Endothelial cell of umbilical vein (primary cell): Measurements from ENCODE around the gene CLC. TPM values are rescaled to one million over a fixed set of nuclear protein-coding genes. Genes with fewer than 3 reads are reported as not detected.

ENCODE experiments used
- BruUV-seq: library from RNA; stranded (reverse); fragments of 400-500 nt; replicated peaks from 2 replicates; lab custom pipeline; 2021; lab: Mats Ljungman, UMichigan
- CTCF ChIA-PET: fragments of 300-600, 350-600 bp; sonication (Branson Sonifier 250); formaldehyde crosslinking; loops from one replicate; lab custom pipeline; 2021; ENCODE audit warnings: antibody characterized with exemption, inconsistent platforms; lab: Charles Lee
- POLR2A ChIA-PET: fragments of 300-600, 350-600 bp; sonication (Branson Sonifier 250); formaldehyde crosslinking; loops from one replicate; lab custom pipeline; 2021; ENCODE audit warnings: antibody characterized with exemption, inconsistent platforms; lab: Charles Lee
- DNase-seq: peaks from one replicate; pipeline ENCODE4 v3.0.0-alpha.2; 2011; ENCODE audit warnings: low read depth, low spot score
- FAIRE-seq: peaks from 2 replicates; lab custom pipeline; 2011; peaks lifted over from hg19 to GRCh38; lab: Jason Lieb, UNC
- H2AFZ ChIP-seq: 2 replicates; pipeline ENCODE4 v1.6.0; 2012; ENCODE audit warnings: low read depth, low read length, control low read depth, inconsistent platforms
- H3K27ac ChIP-seq: 2 replicates; pipeline ENCODE4 v1.5.1; 2011; ENCODE audit warnings: low read depth, mild to moderate bottlenecking, control low read depth, low read length, moderate library complexity; ENCODE audit not compliant: insufficient read depth
- H3K27me3 ChIP-seq, 2 experiments: 2 replicates each; pipeline versions ENCODE4 v1.6.0 to v1.6.1; 2011; ENCODE audit warnings: low read length in 2 of 2, mixed read lengths in 1 of 2; ENCODE audit not compliant: control insufficient read depth in 2 of 2, insufficient read depth in 2 of 2
- H3K36me3 ChIP-seq, 2 experiments: 2 replicates in 1 of 2; 3 replicates in 1 of 2; pipeline ENCODE4 v1.5.1; 2011; ENCODE audit warnings: low read length in 2 of 2, mild to moderate bottlenecking in 1 of 2, moderate library complexity in 1 of 2; ENCODE audit not compliant: control insufficient read depth in 2 of 2, insufficient read depth in 2 of 2; ENCODE audit errors: extremely low read depth in 1 of 2
- H3K4me1 ChIP-seq: 3 replicates; pipeline ENCODE4 v1.5.1; 2011; ENCODE audit warnings: mild to moderate bottlenecking, low read length; ENCODE audit not compliant: control insufficient read depth, insufficient read depth; ENCODE audit errors: extremely low read depth
- H3K4me2 ChIP-seq: 2 replicates; pipeline ENCODE4 v1.6.1; 2011; ENCODE audit warnings: low read length, control low read depth, mixed read lengths; ENCODE audit not compliant: insufficient read depth
- H3K4me3 ChIP-seq, 3 experiments: fragments of 200-600 bp in 1 of 3; sonication (generic), shearing (Covaris generic) in 1 of 3; replicated peaks in 1 of 3; 2 replicates each; pipeline ENCODE4 v1.5.1; 2011 to 2016; ENCODE audit warnings: control low read depth in 3 of 3, low read length in 3 of 3, mild to moderate bottlenecking in 2 of 3, inconsistent platforms in 1 of 3, low read depth in 1 of 3, moderate library complexity in 1 of 3; ENCODE audit not compliant: insufficient read depth in 1 of 3
- H3K79me2 ChIP-seq: 2 replicates; pipeline ENCODE4 v1.6.0; 2012; ENCODE audit warnings: low read length, inconsistent platforms; ENCODE audit not compliant: control insufficient read depth, insufficient read depth
- H3K9ac ChIP-seq: replicated peaks from 2 replicates; pipeline ENCODE3; 2011; ENCODE audit warnings: low read length, control low read depth; ENCODE audit not compliant: insufficient read depth; ENCODE audit errors: extremely low read depth
- H3K9me1 ChIP-seq: replicated peaks from 3 replicates; pipeline ENCODE4 v1.6.0; 2011; ENCODE audit warnings: mild to moderate bottlenecking, low read length; ENCODE audit not compliant: control insufficient read depth, insufficient read depth; ENCODE audit errors: extremely low read depth
- H3K9me3 ChIP-seq: replicated peaks from 2 replicates; pipeline ENCODE4 v1.5.1; 2012; ENCODE audit warnings: low read length, inconsistent platforms; ENCODE audit not compliant: control insufficient read depth, insufficient read depth
- H4K20me1 ChIP-seq: replicated peaks from 2 replicates; pipeline ENCODE3; 2011; ENCODE audit warnings: mild to moderate bottlenecking, low read length; ENCODE audit not compliant: control insufficient read depth, insufficient read depth; ENCODE audit errors: extremely low read depth
- CTCF ChIP-seq, 2 donors: IDR thresholded peaks; 1 replicate in 1 of 2; 2 replicates in 1 of 2; pipeline ENCODE4 v1.5.1; 2011; ENCODE audit warnings: low read length in 2 of 2, mild to moderate bottlenecking in 2 of 2, moderate library complexity in 2 of 2, control low read depth in 1 of 2, inconsistent platforms in 1 of 2, low read depth in 1 of 2; ENCODE audit not compliant: insufficient read depth in 1 of 2; ENCODE audit errors: extremely low read depth in 1 of 2
- EZH2 ChIP-seq: IDR thresholded peaks from 2 replicates; pipeline ENCODE4 v1.6.1; 2012; ENCODE audit warnings: borderline replicate concordance, low read depth, mild to moderate bottlenecking, moderate library complexity, low read length, inconsistent platforms; ENCODE audit not compliant: severe bottlenecking
- FOS ChIP-seq: IDR thresholded peaks from 2 replicates; pipeline ENCODE4 v1.6.1; 2011; ENCODE audit warnings: mild to moderate bottlenecking, low read length, moderate library complexity, borderline replicate concordance; ENCODE audit not compliant: insufficient read depth
- GATA2 ChIP-seq: IDR thresholded peaks from 2 replicates; pipeline ENCODE4 v1.7.0; 2011; ENCODE audit warnings: low read depth, mild to moderate bottlenecking, moderate library complexity, mixed read lengths, low read length; ENCODE audit not compliant: insufficient read length, insufficient read depth
- JUN ChIP-seq: IDR thresholded peaks from 2 replicates; pipeline ENCODE4 v1.6.1; 2011; ENCODE audit warnings: borderline replicate concordance, low read depth; ENCODE audit not compliant: insufficient read length, insufficient read depth
- MAX ChIP-seq: IDR thresholded peaks from 2 replicates; pipeline ENCODE4 v1.6.1; 2011; ENCODE audit not compliant: insufficient read depth, insufficient read length
- MYC ChIP-seq: IDR thresholded peaks from one replicate; pipeline ENCODE4 v1.6.1; 2011; ENCODE audit warnings: mild to moderate bottlenecking, low read depth, low read length
- POLR2A ChIP-seq: IDR thresholded peaks from 2 replicates; pipeline ENCODE4 v1.6.1; 2012; ENCODE audit warnings: low read depth, mild to moderate bottlenecking, control low read depth, low read length
- POLR2AphosphoS5 ChIP-seq: IDR thresholded peaks from 2 replicates; pipeline ENCODE4 v1.6.1; 2012; ENCODE audit warnings: low read depth, mild to moderate bottlenecking, control low read depth, low read length, moderate library complexity; ENCODE audit not compliant: insufficient read depth
- dilution Hi-C: fragments of 300-500 bp; cut with MboI; formaldehyde crosslinking; loops from one replicate; pipeline ENCODE4 v1.15.0; 2019; ENCODE audit warnings: low sequenced_read_pairs; ENCODE audit not compliant: extremely low pct_ligation_motif_present
- intact Hi-C: fragments of 100-400 bp; cut with micrococcal nuclease; formaldehyde crosslinking; loops from one replicate; pipeline ENCODE4 v1.10.0; 2022
- polyA plus RNA-seq, 4 experiments: library from polyadenylated mRNA; depleted of rRNA in 3 of 4; stranded (reverse) in 3 of 4; unstranded in 1 of 4; fragments of >200 nt; gene quantifications; 2 replicates each; pipeline versions ENCODE4 v1.2.1 to v1.2.3, GENCODE V29; 2011 to 2012; ENCODE audit warnings: missing spikeins in 1 of 4
- total RNA-seq: library from RNA; stranded (reverse); gene quantifications from 2 replicates; pipeline ENCODE4 v1.2.3, GENCODE V29; 2021

The CLC gene
- total and polyA plus RNA-seq, 2 donors (not counting 3 experiments of a cell fraction or from before 2014, with no cell fraction given) = not detected

- no peak for DNase-seq
- dilution Hi-C loops (no loop called here), intact Hi-C loops (no loop called here)
- ChIA-PET POLR2A (no interaction called here), CTCF (no interaction called here)
- H3K4me3 ChIP-seq = no peak overlapping the region
- no peak overlapping the region for H3K9ac ChIP-seq
- H3K79me2 ChIP-seq = no peaks in the 10 kb centered on the region
- H3K27ac ChIP-seq = no peak overlapping the region
- FAIRE-seq = no peak
- BruUV-seq = no TSS peak
- TF ChIP-seq EZH2 = no peak
- no peak for TF ChIP-seq POLR2A
- TF ChIP-seq GATA2 = no peak
- no peak for TF ChIP-seq POLR2AphosphoS5
- no peak for TF ChIP-seq CTCF (IDR thresholded peaks at IDR 0.05; ENCODE audit: extremely low read depth in 1 of 2, insufficient read depth in 1 of 2, low read depth in 1 of 2, low read length in 2 of 2)
- no peak for TF ChIP-seq MAX
- no peak for TF ChIP-seq FOS
- no peak for TF ChIP-seq MYC
- TF ChIP-seq JUN = no peak
- no peak overlapping the region for H2AFZ ChIP-seq
- no peaks in the 10 kb centered on the region for H4K20me1 ChIP-seq
- no peaks in the 10 kb centered on the region for H3K4me1 ChIP-seq
- no peak overlapping the region for H3K4me2 ChIP-seq
- no peaks in the 10 kb centered on the region for H3K9me1 ChIP-seq
- H3K9me3 ChIP-seq = no peaks in the 10 kb centered on the region
- no peaks in the 10 kb centered on the region for H3K27me3 ChIP-seq
- no peaks in the 10 kb centered on the region for H3K36me3 ChIP-seq
These were observed 51.1 kb downstream of the CLC start for GRCh38 chr19:39686739-39687138.
